ENCODE measurements around the gene ITGA1.

ITGA1 gene

GRCh38 chr5:52754051-52754450, 33.7 kb upstream of the ITGA1 start:
- H3K4me1 ChIP-seq (ENCODE audit: control insufficient read depth, insufficient read depth, low read length): peaks cover 2% of the 10 kb centered on the region
- no peaks in the 10 kb centered on the region for H3K36me3 ChIP-seq (ENCODE audit: control insufficient read depth in 2 of 2, insufficient read depth in 2 of 2, low read length in 2 of 2)
- H3K9me3 ChIP-seq (ENCODE audit: control insufficient read depth in 2 of 2, low read length in 2 of 2): no peaks in the 10 kb centered on the region
- no peak overlapping the region for H3K9ac ChIP-seq (ENCODE audit: low read length in 2 of 2)
- no peaks in the 10 kb centered on the region for H3K27me3 ChIP-seq (ENCODE audit: control insufficient read depth in 1 of 2, insufficient read depth in 2 of 2, low read length in 2 of 2)
- H3K4me3 ChIP-seq (ENCODE audit: low read length in 2 of 2): no peak overlapping the region
- H3K27ac ChIP-seq (ENCODE audit: low read length): no peak overlapping the region

- Histone ChIP-seq H3K27ac (ENCODE audit: low read length) (no peak overlapping the region), H3K27me3 (ENCODE audit: control insufficient read depth in 1 of 2, insufficient read depth in 2 of 2, low read length in 2 of 2) (no peaks in the 10 kb centered on the region)
These were observed 30.2 kb upstream of the ITGA1 start for GRCh38 chr5:52757527-52757926.

GRCh38 chr5:52758014-52758413, 29.7 kb upstream of the ITGA1 start:
- H3K27ac ChIP-seq (ENCODE audit: low read length): no peak overlapping the region
- no peaks in the 10 kb centered on the region for H3K36me3 ChIP-seq (ENCODE audit: control insufficient read depth in 2 of 2, insufficient read depth in 2 of 2, low read length in 2 of 2)

More at GRCh38 chr5:52757527-52757926, 30.2 kb upstream of the ITGA1 start:
- H3K9me3 ChIP-seq (ENCODE audit: control insufficient read depth in 2 of 2, low read length in 2 of 2): no peaks in the 10 kb centered on the region
- no peak overlapping the region for H3K9ac ChIP-seq (ENCODE audit: low read length in 2 of 2)
- H3K4me1 ChIP-seq (ENCODE audit: control insufficient read depth, insufficient read depth, low read length): peaks cover 2% of the 10 kb centered on the region
- no peak overlapping the region for H3K4me3 ChIP-seq (ENCODE audit: low read length in 2 of 2)
- no peaks in the 10 kb centered on the region for H3K36me3 ChIP-seq (ENCODE audit: control insufficient read depth in 2 of 2, insufficient read depth in 2 of 2, low read length in 2 of 2)

GRCh38 chr5:52759331-52759730, 28.4 kb upstream of the ITGA1 start:
- Histone ChIP-seq H3K27ac (ENCODE audit: low read length) (no peak overlapping the region), H3K27me3 (ENCODE audit: control insufficient read depth in 1 of 2, insufficient read depth in 2 of 2, low read length in 2 of 2) (no peaks in the 10 kb centered on the region), H3K36me3 (ENCODE audit: control insufficient read depth in 2 of 2, insufficient read depth in 2 of 2, low read length in 2 of 2) (no peaks in the 10 kb centered on the region), H3K4me1 (ENCODE audit: control insufficient read depth, insufficient read depth, low read length) (peaks cover 2% of the 10 kb centered on the region), H3K9ac (ENCODE audit: low read length in 2 of 2) (no peak overlapping the region), H3K4me3 (ENCODE audit: low read length in 2 of 2) (no peak overlapping the region), H3K9me3 (ENCODE audit: control insufficient read depth in 2 of 2, low read length in 2 of 2) (no peaks in the 10 kb centered on the region)

More at GRCh38 chr5:52758014-52758413, 29.7 kb upstream of the ITGA1 start:
- Histone ChIP-seq H3K4me1 (ENCODE audit: control insufficient read depth, insufficient read depth, low read length) (peaks cover 2% of the 10 kb centered on the region), H3K9me3 (ENCODE audit: control insufficient read depth in 2 of 2, low read length in 2 of 2) (no peaks in the 10 kb centered on the region), H3K9ac (ENCODE audit: low read length in 2 of 2) (no peak overlapping the region), H3K27me3 (ENCODE audit: control insufficient read depth in 1 of 2, insufficient read depth in 2 of 2, low read length in 2 of 2) (no peaks in the 10 kb centered on the region), H3K4me3 (ENCODE audit: low read length in 2 of 2) (no peak overlapping the region)

- Histone ChIP-seq H3K27ac (ENCODE audit: low read length) (no peak overlapping the region), H3K27me3 (ENCODE audit: control insufficient read depth in 1 of 2, insufficient read depth in 2 of 2, low read length in 2 of 2) (no peaks in the 10 kb centered on the region), H3K4me1 (ENCODE audit: control insufficient read depth, insufficient read depth, low read length) (peaks cover 2% of the 10 kb centered on the region), H3K36me3 (ENCODE audit: control insufficient read depth in 2 of 2, insufficient read depth in 2 of 2, low read length in 2 of 2) (no peaks in the 10 kb centered on the region), H3K9me3 (ENCODE audit: control insufficient read depth in 2 of 2, low read length in 2 of 2) (no peaks in the 10 kb centered on the region), H3K9ac (ENCODE audit: low read length in 2 of 2) (no peak overlapping the region), H3K4me3 (ENCODE audit: low read length in 2 of 2) (no peak overlapping the region)
These were observed 26.9 kb upstream of the ITGA1 start for GRCh38 chr5:52760695-52761366.

GRCh38 chr5:52767217-52767743, 20.4 kb upstream of the ITGA1 start:
- no peaks in the 10 kb centered on the region for H3K36me3 ChIP-seq (ENCODE audit: control insufficient read depth in 2 of 2, insufficient read depth in 2 of 2, low read length in 2 of 2)
- no peak overlapping the region for H3K9ac ChIP-seq (ENCODE audit: low read length in 2 of 2)
- H3K27ac ChIP-seq (ENCODE audit: low read length): no peak overlapping the region
- H3K4me3 ChIP-seq (ENCODE audit: low read length in 2 of 2): no peak overlapping the region
- H3K9me3 ChIP-seq (ENCODE audit: control insufficient read depth in 2 of 2, low read length in 2 of 2): no peaks in the 10 kb centered on the region
- H3K27me3 ChIP-seq (ENCODE audit: control insufficient read depth in 1 of 2, insufficient read depth in 2 of 2, low read length in 2 of 2): no peaks in the 10 kb centered on the region
- no peaks in the 10 kb centered on the region for H3K4me1 ChIP-seq (ENCODE audit: control insufficient read depth, insufficient read depth, low read length)

- Histone ChIP-seq H3K27me3 (ENCODE audit: control insufficient read depth in 1 of 2, insufficient read depth in 2 of 2, low read length in 2 of 2) (no peaks in the 10 kb centered on the region), H3K36me3 (ENCODE audit: control insufficient read depth in 2 of 2, insufficient read depth in 2 of 2, low read length in 2 of 2) (no peaks in the 10 kb centered on the region), H3K4me3 (ENCODE audit: low read length in 2 of 2) (no peak overlapping the region), H3K9ac (ENCODE audit: low read length in 2 of 2) (no peak overlapping the region), H3K4me1 (ENCODE audit: control insufficient read depth, insufficient read depth, low read length) (no peaks in the 10 kb centered on the region), H3K27ac (ENCODE audit: low read length) (no peak overlapping the region), H3K9me3 (ENCODE audit: control insufficient read depth in 2 of 2, low read length in 2 of 2) (no peaks in the 10 kb centered on the region)
These were observed 19.8 kb upstream of the ITGA1 start for GRCh38 chr5:52767766-52768480.

GRCh38 chr5:52769061-52769460, 18.7 kb upstream of the ITGA1 start:
- H3K27me3 ChIP-seq (ENCODE audit: control insufficient read depth in 1 of 2, insufficient read depth in 2 of 2, low read length in 2 of 2): no peaks in the 10 kb centered on the region

GRCh38 chr5:52770287-52770939, 17.3 kb upstream of the ITGA1 start:
- H3K4me1 ChIP-seq (ENCODE audit: control insufficient read depth, insufficient read depth, low read length): no peaks in the 10 kb centered on the region
- no peaks in the 10 kb centered on the region for H3K27me3 ChIP-seq (ENCODE audit: control insufficient read depth in 1 of 2, insufficient read depth in 2 of 2, low read length in 2 of 2)
- H3K36me3 ChIP-seq (ENCODE audit: control insufficient read depth in 2 of 2, insufficient read depth in 2 of 2, low read length in 2 of 2): no peaks in the 10 kb centered on the region
- H3K9ac ChIP-seq (ENCODE audit: low read length in 2 of 2): no peak overlapping the region
- no peak overlapping the region for H3K4me3 ChIP-seq (ENCODE audit: low read length in 2 of 2)
- no peak overlapping the region for H3K27ac ChIP-seq (ENCODE audit: low read length)
- H3K9me3 ChIP-seq (ENCODE audit: control insufficient read depth in 2 of 2, low read length in 2 of 2): no peaks in the 10 kb centered on the region

More at GRCh38 chr5:52769061-52769460, 18.7 kb upstream of the ITGA1 start:
- H3K36me3 ChIP-seq (ENCODE audit: control insufficient read depth in 2 of 2, insufficient read depth in 2 of 2, low read length in 2 of 2): no peaks in the 10 kb centered on the region
- no peak overlapping the region for H3K4me3 ChIP-seq (ENCODE audit: low read length in 2 of 2)
- H3K27ac ChIP-seq (ENCODE audit: low read length): no peak overlapping the region
- H3K9me3 ChIP-seq (ENCODE audit: control insufficient read depth in 2 of 2, low read length in 2 of 2): no peaks in the 10 kb centered on the region
- H3K9ac ChIP-seq (ENCODE audit: low read length in 2 of 2): no peak overlapping the region
- H3K4me1 ChIP-seq (ENCODE audit: control insufficient read depth, insufficient read depth, low read length): no peaks in the 10 kb centered on the region

GRCh38 chr5:52771343-52772039, 16.2 kb upstream of the ITGA1 start:
- H3K27me3 ChIP-seq (ENCODE audit: control insufficient read depth in 1 of 2, insufficient read depth in 2 of 2, low read length in 2 of 2): no peaks in the 10 kb centered on the region
- H3K4me3 ChIP-seq (ENCODE audit: low read length in 2 of 2): no peak overlapping the region
- no peak overlapping the region for H3K9ac ChIP-seq (ENCODE audit: low read length in 2 of 2)
- no peaks in the 10 kb centered on the region for H3K9me3 ChIP-seq (ENCODE audit: control insufficient read depth in 2 of 2, low read length in 2 of 2)
- no peaks in the 10 kb centered on the region for H3K4me1 ChIP-seq (ENCODE audit: control insufficient read depth, insufficient read depth, low read length)
- no peak overlapping the region for H3K27ac ChIP-seq (ENCODE audit: low read length)
- H3K36me3 ChIP-seq (ENCODE audit: control insufficient read depth in 2 of 2, insufficient read depth in 2 of 2, low read length in 2 of 2): no peaks in the 10 kb centered on the region

All from stomach smooth muscle (tissue), 2 donors.